OCI-LY7 (cell line): ENCODE results near the gene USP30. TPM values are rescaled to one million over a fixed set of nuclear protein-coding genes. Genes with fewer than 3 reads are reported as not detected.
A peak's percentile ranks its signal among the peaks of the same experiment; 100 is the strongest.

Experiments used
- BruUV-seq: library from RNA; stranded (reverse); fragments of 400-500 nt; replicated peaks from 2 replicates; lab custom pipeline; 2021; lab: Mats Ljungman, UMichigan
- CTCF ChIA-PET: fragments of 300-600 bp; sonication (Branson Sonifier 250); formaldehyde crosslinking; loops from one replicate; lab custom pipeline; 2022; ENCODE audit warnings: antibody characterized with exemption; ENCODE audit not compliant: unreplicated experiment; lab: Charles Lee
- POLR2A ChIA-PET: fragments of 300-600 bp; sonication (Branson Sonifier 250); formaldehyde crosslinking; loops from one replicate; lab custom pipeline; 2022; ENCODE audit warnings: antibody characterized with exemption; lab: Charles Lee
- DNase-seq: peaks from one replicate; pipeline ENCODE4 v3.0.0-alpha.2; 2015; ENCODE audit warnings: low spot score
- H2AFZ ChIP-seq: fragments of 200-600 bp; sonication (generic), shearing (Covaris generic); 2 replicates; pipeline ENCODE4 v1.6.1; 2014; ENCODE audit warnings: mild to moderate bottlenecking, antibody characterized with exemption, low read length, moderate library complexity
- H3K27ac ChIP-seq: fragments of 200-600 bp; sonication (generic); 2 replicates; pipeline ENCODE4 v1.5.1; 2014; ENCODE audit warnings: mixed run types, low read depth, mild to moderate bottlenecking, moderate library complexity, low read length, inconsistent platforms; ENCODE audit not compliant: poor library complexity, severe bottlenecking
- H3K36me3 ChIP-seq: fragments of 200-600 bp; sonication (generic); 2 replicates; pipeline ENCODE4 v1.6.1; 2014; ENCODE audit warnings: mild to moderate bottlenecking, antibody characterized with exemption, low read length, moderate library complexity, mixed read lengths; ENCODE audit not compliant: insufficient read depth
- H3K4me1 ChIP-seq: fragments of 200-600 bp; sonication (generic); 2 replicates; pipeline ENCODE4 v1.5.1; 2014; ENCODE audit warnings: mild to moderate bottlenecking, low read length; ENCODE audit not compliant: insufficient read depth, poor library complexity, severe bottlenecking
- H3K4me2 ChIP-seq: fragments of 200-600 bp; sonication (generic); 2 replicates; pipeline ENCODE4 v1.6.1; 2014; ENCODE audit warnings: mild to moderate bottlenecking, low read length
- H3K4me3 ChIP-seq: fragments of 200-600 bp; sonication (generic); 2 replicates; pipeline ENCODE4 v1.5.1; 2014; ENCODE audit warnings: mild to moderate bottlenecking, low read depth, low read length; ENCODE audit not compliant: poor library complexity, severe bottlenecking
- H3K79me2 ChIP-seq: fragments of 200-600 bp; sonication (generic); 2 replicates; pipeline ENCODE4 v1.6.1; 2016; ENCODE audit warnings: low read depth, mild to moderate bottlenecking, low read length, moderate library complexity, mixed read lengths; ENCODE audit not compliant: insufficient read depth
- H3K9me2 ChIP-seq: fragments of 200-600 bp; sonication (generic); 2 replicates; pipeline ENCODE4 v1.6.1; 2016; ENCODE audit warnings: mild to moderate bottlenecking, low read length, mixed read lengths; ENCODE audit not compliant: insufficient read depth
- H3K9me3 ChIP-seq: fragments of 200-600 bp; sonication (generic); 2 replicates; pipeline ENCODE4 v1.6.1; 2014; ENCODE audit warnings: mild to moderate bottlenecking, mixed run types, low read length, mixed read lengths
- H4K20me1 ChIP-seq: fragments of 200-600 bp; sonication (generic); 2 replicates; pipeline ENCODE4 v1.6.1; 2014; ENCODE audit warnings: mild to moderate bottlenecking, antibody characterized with exemption, low read length, moderate library complexity, mixed read lengths; ENCODE audit not compliant: insufficient read depth
- CTCF ChIP-seq: fragments of 200-600 bp; sonication (generic); conservative IDR thresholded peaks from 2 replicates; pipeline ENCODE4 v1.5.1; 2014; ENCODE audit warnings: mild to moderate bottlenecking, antibody characterized with exemption, low read length, moderate library complexity, mixed read lengths
- EZH2phosphoT487 ChIP-seq: fragments of 200-600 bp; sonication (generic); IDR thresholded peaks from 2 replicates; pipeline ENCODE4 v1.6.1; 2018; ENCODE audit warnings: low read depth, borderline replicate concordance, mild to moderate bottlenecking, mixed run types, antibody characterized with exemption, low read length, moderate library complexity, mixed read lengths
- intact Hi-C: fragments of 100-400 bp; cut with micrococcal nuclease; formaldehyde crosslinking; loops from one replicate; pipeline ENCODE4 v1.10.0; 2022; ENCODE audit not compliant: unreplicated experiment
- small RNA-seq: library from RNA; depleted of rRNA; stranded (forward); fragments of <200 nt; gene quantifications from one replicate; pipeline ENCODE3, GENCODE V24; 2014
- total RNA-seq, 2 experiments: library from RNA; depleted of rRNA in 1 of 2; stranded (reverse); fragments of >200 nt in 1 of 2; shearing (Covaris generic) in 1 of 2; gene quantifications; 2 replicates each; pipeline ENCODE4 v1.2.3, GENCODE V29; 2014 to 2022

USP30 gene
- total RNA-seq, 2 experiments from 2014 or later, result 15.7 to 36.2 TPM

GRCh38 chr12:109134186-109134917, 82.0 kb downstream of the USP30 start:
- no peak for DNase-seq
- BruUV-seq, result no TSS peak
- Histone ChIP-seq H3K4me1 (peaks cover 28% of the 10 kb centered on the region), H3K4me2 (no peak overlapping the region), H3K27ac (no peak overlapping the region), H2AFZ (no peak overlapping the region), H3K4me3 (no peak overlapping the region), H3K36me3 (no peaks in the 10 kb centered on the region), H3K79me2 (no peaks in the 10 kb centered on the region), H3K9me3 (peaks cover 11% of the 10 kb centered on the region; the same call in 1 of the 2 replicates), H4K20me1 (no peaks in the 10 kb centered on the region), H3K9me2 (no peaks in the 10 kb centered on the region)
- POLR2A ChIA-PET, result interaction anchor here (1.2 kb wide), 1 partner anchor 9 kb away, joined by 6 read pairs; no protein-coding TSS in a partner anchor
- intact Hi-C loops, result no loop called here
- TF ChIP-seq EZH2phosphoT487 (no peak), CTCF (peak; percentile 70)
- CTCF ChIA-PET, result no interaction called here

- Histone ChIP-seq H2AFZ (no peak overlapping the region), H3K4me3 (no peak overlapping the region), H3K4me2 (no peak overlapping the region), H3K4me1 (peaks cover 4% of the 10 kb centered on the region), H3K79me2 (no peaks in the 10 kb centered on the region), H3K9me2 (no peaks in the 10 kb centered on the region), H3K36me3 (no peaks in the 10 kb centered on the region), H3K9me3 (peaks cover 11% of the 10 kb centered on the region; the same call in 1 of the 2 replicates), H3K27ac (no peak overlapping the region), H4K20me1 (no peaks in the 10 kb centered on the region)
- no peak for DNase-seq
- POLR2A ChIA-PET, result interaction anchor here (0.6 to 1.7 kb wide), 4 partner anchors 11 to 570 kb away, joined by 3 to 6 read pairs (median 4); no protein-coding TSS in a partner anchor
- CTCF ChIA-PET, result no interaction called here
- BruUV-seq, result no TSS peak
- intact Hi-C loops, result no loop called here
- TF ChIP-seq EZH2phosphoT487, result no peak
- TF ChIP-seq CTCF, result no peak
Measured at GRCh38 chr12:109137055-109137454, 84.7 kb downstream of the USP30 start.

Small RNAs within 50 kb of the gene (small RNA-seq; reads per million reads assigned to genes)
- gene AC190387.1, result not detected
- 0.31 reads per million for gene RNA5SP372

Other genes with a start within 250 kb of the USP30 start
- gene SSH1, start 195.0 kb upstream of the USP30 start, total RNA-seq (2014; rRNA removed; shearing (Covaris generic)), result 5.3 and 8.0 TPM in 2 replicates
- gene SSH1, start 195.0 kb upstream of the USP30 start, total RNA-seq (2022), result 16.6 and 17.2 TPM in 2 replicates
- gene DAO, start 172.5 kb upstream of the USP30 start, total RNA-seq (2014; rRNA removed; shearing (Covaris generic)), result not detected in 2 replicates
- not detected in 2 replicates for gene DAO, start 172.5 kb upstream of the USP30 start, total RNA-seq (2022)
- not detected in 2 replicates for gene SVOP, start 31.5 kb upstream of the USP30 start, total RNA-seq (2014; rRNA removed; shearing (Covaris generic))
- not detected in 2 replicates for gene SVOP, start 31.5 kb upstream of the USP30 start, total RNA-seq (2022)
- 70.3 and 76.8 TPM in 2 replicates for gene ALKBH2, start 40.9 kb downstream of the USP30 start, total RNA-seq (2014; rRNA removed; shearing (Covaris generic))
- gene ALKBH2, start 40.9 kb downstream of the USP30 start, total RNA-seq (2022), result 90.5 and 111 TPM in 2 replicates
- gene UNG, start 45.0 kb downstream of the USP30 start, total RNA-seq (2014; rRNA removed; shearing (Covaris generic)), result 50.7 and 60.6 TPM in 2 replicates
- 84.1 and 85.0 TPM in 2 replicates for gene UNG, start 45.0 kb downstream of the USP30 start, total RNA-seq (2022)
- 19.7 and 25.6 TPM in 2 replicates for gene ACACB, start 64.0 kb downstream of the USP30 start, total RNA-seq (2014; rRNA removed; shearing (Covaris generic))
- gene ACACB, start 64.0 kb downstream of the USP30 start, total RNA-seq (2022), result 45.1 and 46.2 TPM in 2 replicates